ENCODE data around the gene PEA15.

DNA sequence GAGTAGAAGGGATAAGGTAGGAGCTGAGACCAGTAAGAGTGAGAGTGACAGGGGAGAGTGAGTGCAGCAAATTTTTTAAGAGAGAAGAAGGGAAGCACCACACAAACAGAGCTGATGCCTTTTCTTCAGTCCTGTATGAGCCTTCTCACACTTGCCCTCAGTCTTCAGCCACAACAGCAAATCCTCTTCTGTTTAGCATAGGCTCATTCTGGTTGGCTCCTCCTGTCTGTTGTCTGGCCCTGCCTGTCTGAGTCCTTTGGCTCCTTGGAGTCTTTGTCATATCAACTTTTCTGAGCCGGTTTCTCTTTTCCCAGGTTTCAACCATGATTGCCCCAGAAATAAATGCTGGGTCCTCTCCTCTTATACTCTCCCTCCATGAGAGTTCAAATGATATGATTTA, 27.5 kb upstream of the PEA15 start:
- TF ChIP-seq POLR2A (IDR thresholded peaks at IDR 0.05) (no peak), CTCF (IDR thresholded peaks at IDR 0.05) (no peak), POLR2AphosphoS5 (IDR thresholded peaks at IDR 0.05) (no peak)

Measured in breast epithelium (tissue), 3 donors.